Endothelial cell of umbilical vein (primary cell): ENCODE measurements around the gene MAPK4.

Source experiments
- EZH2 ChIP-seq: IDR thresholded peaks from 2 replicates; pipeline ENCODE4 v1.6.1; 2012; ENCODE audit warnings: borderline replicate concordance, low read depth, mild to moderate bottlenecking, moderate library complexity, low read length, inconsistent platforms; ENCODE audit not compliant: severe bottlenecking
- FOS ChIP-seq: IDR thresholded peaks from 2 replicates; pipeline ENCODE4 v1.6.1; 2011; ENCODE audit warnings: mild to moderate bottlenecking, low read length, moderate library complexity, borderline replicate concordance; ENCODE audit not compliant: insufficient read depth
- MYC ChIP-seq: IDR thresholded peaks from one replicate; pipeline ENCODE4 v1.6.1; 2011; ENCODE audit warnings: mild to moderate bottlenecking, low read depth, low read length
- TF ChIP-seq, protein P1 (sequence below), 2 donors: IDR thresholded peaks; 1 replicate in 1 of 2; 2 replicates in 1 of 2; pipeline ENCODE4 v1.5.1; 2011; ENCODE audit warnings: low read length in 2 of 2, mild to moderate bottlenecking in 2 of 2, moderate library complexity in 2 of 2, control low read depth in 1 of 2, inconsistent platforms in 1 of 2, low read depth in 1 of 2; ENCODE audit not compliant: insufficient read depth in 1 of 2; ENCODE audit errors: extremely low read depth in 1 of 2
- TF ChIP-seq, protein P2 (sequence below): IDR thresholded peaks from 2 replicates; pipeline ENCODE4 v1.6.1; 2011; ENCODE audit not compliant: insufficient read depth, insufficient read length

DNA sequence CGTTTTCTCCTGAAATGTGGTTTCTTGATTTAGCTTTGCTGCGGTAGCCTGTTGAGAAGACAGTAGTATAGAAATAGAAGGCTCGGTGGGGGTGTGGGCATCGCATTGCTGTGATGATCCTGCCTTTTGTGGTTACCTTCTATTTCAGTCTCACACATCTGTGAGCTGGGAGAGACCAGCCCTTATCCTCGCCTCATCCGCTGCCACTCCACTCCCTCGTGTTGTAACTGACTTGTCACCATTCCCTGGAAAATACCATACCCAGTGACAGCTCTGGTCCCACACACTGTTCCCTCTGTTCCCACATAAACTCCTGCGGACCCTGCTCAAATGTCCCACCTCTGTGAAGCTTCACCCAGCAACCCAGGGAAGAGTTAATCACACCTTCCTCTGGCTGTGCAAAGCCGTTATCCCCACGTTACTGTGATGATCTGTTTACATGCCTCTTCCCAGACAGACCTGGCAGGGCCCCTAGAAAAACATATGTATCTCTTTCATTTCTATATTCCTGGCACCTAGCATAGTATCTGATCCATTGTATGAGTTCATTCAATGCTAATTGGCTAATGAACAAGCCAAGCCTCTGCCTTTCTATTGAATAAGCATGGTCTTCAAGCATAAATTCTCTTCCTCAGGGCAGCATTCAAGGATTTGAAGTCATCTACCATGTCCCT is 114.6 kb downstream of the MAPK4 start:
- TF ChIP-seq EZH2 (no peak), MYC (no peak), FOS (no peak)
- TF ChIP-seq, protein P1, sequence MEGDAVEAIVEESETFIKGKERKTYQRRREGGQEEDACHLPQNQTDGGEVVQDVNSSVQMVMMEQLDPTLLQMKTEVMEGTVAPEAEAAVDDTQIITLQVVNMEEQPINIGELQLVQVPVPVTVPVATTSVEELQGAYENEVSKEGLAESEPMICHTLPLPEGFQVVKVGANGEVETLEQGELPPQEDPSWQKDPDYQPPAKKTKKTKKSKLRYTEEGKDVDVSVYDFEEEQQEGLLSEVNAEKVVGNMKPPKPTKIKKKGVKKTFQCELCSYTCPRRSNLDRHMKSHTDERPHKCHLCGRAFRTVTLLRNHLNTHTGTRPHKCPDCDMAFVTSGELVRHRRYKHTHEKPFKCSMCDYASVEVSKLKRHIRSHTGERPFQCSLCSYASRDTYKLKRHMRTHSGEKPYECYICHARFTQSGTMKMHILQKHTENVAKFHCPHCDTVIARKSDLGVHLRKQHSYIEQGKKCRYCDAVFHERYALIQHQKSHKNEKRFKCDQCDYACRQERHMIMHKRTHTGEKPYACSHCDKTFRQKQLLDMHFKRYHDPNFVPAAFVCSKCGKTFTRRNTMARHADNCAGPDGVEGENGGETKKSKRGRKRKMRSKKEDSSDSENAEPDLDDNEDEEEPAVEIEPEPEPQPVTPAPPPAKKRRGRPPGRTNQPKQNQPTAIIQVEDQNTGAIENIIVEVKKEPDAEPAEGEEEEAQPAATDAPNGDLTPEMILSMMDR (IDR thresholded peaks at IDR 0.05; ENCODE audit: extremely low read depth in 1 of 2, insufficient read depth in 1 of 2, low read depth in 1 of 2, low read length in 2 of 2): no peak
- TF ChIP-seq, protein P2, sequence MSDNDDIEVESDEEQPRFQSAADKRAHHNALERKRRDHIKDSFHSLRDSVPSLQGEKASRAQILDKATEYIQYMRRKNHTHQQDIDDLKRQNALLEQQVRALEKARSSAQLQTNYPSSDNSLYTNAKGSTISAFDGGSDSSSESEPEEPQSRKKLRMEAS: no peak
